ENCODE results near the gene DNAH11.

DNA sequence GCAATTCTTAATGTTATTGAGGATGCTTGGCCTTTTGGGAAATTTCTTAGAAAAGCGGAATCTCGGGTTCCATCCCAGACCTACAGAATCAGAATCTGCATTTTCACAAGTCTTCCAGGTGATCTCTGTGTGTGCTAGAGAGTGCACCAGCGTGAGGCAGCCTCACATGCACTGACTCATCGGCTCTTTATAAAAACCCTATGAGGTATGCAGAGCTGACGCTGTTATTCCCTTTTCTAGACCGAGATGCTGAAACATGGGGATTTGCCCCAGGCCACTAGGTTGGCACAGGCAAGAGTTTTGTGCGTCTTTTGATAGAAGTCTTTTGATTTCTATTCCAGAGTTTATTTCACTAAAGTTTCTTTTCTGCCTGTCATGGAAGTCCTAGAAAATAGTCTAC, 341.7 kb downstream of the DNAH11 start:
- no peak for TF ChIP-seq CTCF (IDR thresholded peaks at IDR 0.05)
- no peak for TF ChIP-seq POLR2A (IDR thresholded peaks at IDR 0.05)
